GM18951 (cell line): Measurements from ENCODE around the gene PAMR1.

Experiments
- POLR2A ChIP-seq: IDR thresholded peaks from 4 replicates; pipeline ENCODE4 v1.6.1; 2011; ENCODE audit warnings: mild to moderate bottlenecking; ENCODE audit not compliant: insufficient read length, insufficient read depth; ENCODE audit errors: extremely low read depth
- in situ Hi-C: fragments of 300-500 bp; cut with MboI; formaldehyde crosslinking; loops from one replicate; pipeline ENCODE4 v1.12.0; 2022; ENCODE audit warnings: low sequenced_read_pairs, mixed read lengths, inconsistent platforms; ENCODE audit not compliant: unreplicated experiment

PAMR1 gene

GRCh38 chr11:35383953-35384352 is 141.5 kb downstream of the PAMR1 start:
- in situ Hi-C loops, result no loop called here
- TF ChIP-seq POLR2A, result no peak
